KBM-7 (cell line): ENCODE results near the gene TAS1R1.

Experiments
- DNase-seq: peaks from one replicate; pipeline ENCODE4 v3.0.0-alpha.2; 2015
- in situ Hi-C: fragments of 300-500 bp; cut with MboI; formaldehyde crosslinking; loops from 2 replicates; pipeline ENCODE4 v1.14.3; 2020; ENCODE audit warnings: low sequenced_read_pairs, low pct_unique_long_range_greater_than_20kb, mixed read lengths

The TAS1R1 gene

DNA sequence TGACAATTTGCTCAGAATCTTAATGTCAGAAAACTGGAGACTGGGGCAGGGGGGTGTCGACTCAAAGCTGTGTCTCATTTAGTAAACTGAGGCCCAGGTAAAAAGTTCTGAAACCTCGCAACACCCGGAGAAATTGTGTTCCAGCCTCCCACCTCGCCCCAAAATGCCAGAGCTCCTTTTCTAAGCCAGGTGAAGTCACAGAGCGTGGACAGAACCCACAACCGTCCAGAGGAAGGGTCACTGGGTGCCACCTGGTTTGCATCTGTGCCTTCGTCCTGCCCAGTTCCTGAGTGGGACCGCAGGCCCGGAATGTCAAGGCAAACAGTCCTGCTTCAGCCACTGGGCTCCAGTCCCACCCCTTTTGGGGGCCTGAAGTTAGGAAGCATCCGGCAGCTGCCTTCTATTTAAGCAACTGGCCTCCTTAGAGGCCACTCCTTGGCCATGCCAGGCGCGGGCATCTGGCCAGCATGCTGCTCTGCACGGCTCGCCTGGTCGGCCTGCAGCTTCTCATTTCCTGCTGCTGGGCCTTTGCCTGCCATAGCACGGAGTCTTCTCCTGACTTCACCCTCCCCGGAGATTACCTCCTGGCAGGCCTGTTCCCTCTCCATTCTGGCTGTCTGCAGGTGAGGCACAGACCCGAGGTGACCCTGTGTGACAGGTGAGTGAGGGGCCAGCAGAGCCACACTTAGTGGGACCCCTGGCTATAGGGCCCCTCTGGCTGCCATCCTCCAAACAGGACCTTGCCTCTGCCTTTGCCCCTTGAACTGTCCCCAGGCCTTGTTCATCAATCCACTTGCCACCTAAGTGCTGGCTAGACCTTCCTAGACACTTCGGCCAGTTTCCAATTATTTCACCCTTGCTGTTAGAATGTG, at the start of gene TAS1R1:
TAS1R1 (plus strand) TSS at position 401 of the 872 bp plus-strand sequence; CDS start at position 468, 67 bp downstream.
- no peak for DNase-seq
- in situ Hi-C loops, result no loop called here

DNA sequence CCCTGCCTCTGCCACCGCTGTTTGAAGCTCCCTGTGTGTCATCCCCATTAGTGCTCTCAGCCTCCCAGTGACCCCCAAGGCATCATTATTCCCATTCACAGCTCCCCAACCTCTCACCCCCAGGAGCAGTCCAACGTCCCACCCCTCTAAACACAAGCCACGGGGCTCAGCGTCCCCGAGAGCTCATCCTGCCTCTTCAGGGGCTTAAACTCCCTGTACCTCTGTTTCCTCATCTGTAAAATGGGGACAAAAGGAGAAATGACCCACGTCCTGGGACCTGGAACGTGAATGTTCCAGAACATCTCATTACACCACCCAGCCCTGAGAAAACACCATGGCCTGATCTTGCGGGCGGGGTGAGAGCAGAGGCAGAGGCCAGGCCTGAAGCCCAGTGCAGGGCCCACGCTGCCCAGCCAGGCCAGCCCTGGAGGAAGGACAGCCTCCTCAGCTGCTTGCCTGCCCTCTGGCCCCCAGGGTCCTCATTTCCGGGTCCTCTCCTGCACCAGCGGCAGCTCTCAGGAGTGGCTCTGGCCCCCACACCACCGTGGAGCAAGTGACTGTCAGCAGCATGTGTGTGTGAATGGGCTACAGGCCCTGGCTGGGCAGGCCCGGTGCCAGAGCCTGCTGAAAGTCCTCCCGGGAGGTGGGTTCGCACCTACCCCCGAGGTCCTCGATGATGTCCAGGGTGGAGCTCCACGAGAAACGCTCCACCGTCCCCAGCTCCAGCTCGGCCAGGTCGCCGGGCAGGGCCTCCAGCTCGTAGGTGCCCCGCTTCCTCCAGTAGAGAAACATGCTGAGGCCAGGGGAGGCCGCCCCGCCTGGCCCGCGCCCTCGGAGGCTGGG, 49.5 kb upstream of the TAS1R1 start:
- no peak for DNase-seq
- in situ Hi-C loops, result no loop called here

DNA sequence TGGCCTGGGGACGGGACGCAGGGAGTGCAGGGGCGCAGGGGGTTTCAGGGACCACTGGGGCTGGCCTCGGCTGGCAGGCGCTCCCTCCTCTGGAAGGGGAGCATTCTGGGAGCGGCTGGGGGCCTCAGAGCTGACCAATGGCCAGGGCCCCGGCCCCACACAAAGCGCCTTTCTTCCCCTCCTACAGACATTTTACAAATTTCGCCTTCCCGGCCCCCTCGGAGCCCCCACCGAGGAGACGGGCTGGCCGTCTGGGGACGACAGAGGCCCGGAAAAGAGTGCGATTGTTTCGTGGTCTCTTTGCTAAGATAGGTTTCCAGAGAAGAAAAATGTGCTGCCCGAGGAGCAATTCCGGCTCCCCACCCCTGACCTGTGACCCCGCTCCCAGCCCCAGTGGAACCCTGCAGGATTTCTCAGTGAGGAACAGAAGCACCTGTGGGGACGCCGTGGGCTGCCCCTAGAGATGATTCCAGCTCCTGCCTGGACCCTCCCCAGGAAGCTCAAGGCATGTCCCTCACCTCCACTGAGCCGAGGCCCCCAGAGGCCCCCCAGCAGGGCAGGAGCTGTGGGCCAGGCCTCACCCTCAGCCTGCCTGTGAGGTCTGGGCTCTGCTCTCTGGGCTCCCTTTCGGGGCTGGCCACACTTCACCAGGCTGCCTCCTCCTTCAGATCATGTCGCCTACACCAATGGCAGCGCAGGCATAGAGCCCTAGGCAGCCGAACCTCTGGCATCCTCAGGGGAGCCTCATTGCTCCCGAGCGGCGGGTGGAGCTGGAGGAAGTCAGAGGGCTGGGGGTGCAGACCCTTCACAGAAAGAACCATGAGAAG, 48.7 kb upstream of the TAS1R1 start:
- DNase-seq, result no peak
- in situ Hi-C loops, result no loop called here

DNA sequence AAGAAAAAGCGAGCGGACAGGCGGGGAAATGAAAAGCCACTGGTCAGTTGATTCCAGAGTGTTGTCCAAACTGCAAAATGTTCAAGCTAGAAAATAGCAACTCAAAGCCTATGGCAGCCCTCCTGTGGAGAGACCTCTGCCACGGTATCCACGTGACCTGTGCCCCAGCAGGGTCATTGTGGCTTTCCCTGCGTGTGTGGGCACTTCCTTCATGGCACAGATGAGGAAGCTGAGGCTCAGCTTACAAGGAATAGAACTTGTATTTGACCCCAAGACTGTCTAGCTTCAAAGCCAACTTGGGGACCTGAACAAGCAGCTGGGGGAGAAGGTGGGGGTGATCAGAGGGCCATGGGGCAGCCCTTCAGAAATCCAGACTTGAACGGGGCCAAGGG, 48.1 kb upstream of the TAS1R1 start:
- peak; percentile 59 for DNase-seq
- in situ Hi-C loops, result no loop called here

DNA sequence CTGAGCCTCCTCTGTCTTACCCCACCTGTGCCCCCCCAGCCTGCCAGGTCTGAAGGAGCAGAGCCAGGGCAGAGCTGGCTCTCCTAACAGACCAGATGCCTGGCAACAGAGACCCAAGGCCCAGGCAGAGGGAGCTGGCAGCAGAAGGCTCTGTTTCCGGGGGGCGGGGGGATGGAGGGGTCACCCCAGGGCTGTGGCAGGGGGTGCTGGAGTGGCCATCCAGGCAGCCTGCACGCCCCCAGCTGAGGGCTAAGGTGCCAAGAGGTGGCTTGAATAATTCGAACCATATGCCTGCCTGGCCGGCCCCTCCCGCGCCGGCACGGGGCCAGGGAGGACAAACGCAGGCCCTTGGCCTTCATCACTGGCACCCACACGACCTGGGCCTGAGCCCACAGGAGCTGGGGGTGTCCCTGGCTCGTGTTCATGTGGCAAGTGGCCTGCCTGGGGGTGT, 47.6 kb upstream of the TAS1R1 start:
- in situ Hi-C loops, result no loop called here
- DNase-seq, result no peak

DNA sequence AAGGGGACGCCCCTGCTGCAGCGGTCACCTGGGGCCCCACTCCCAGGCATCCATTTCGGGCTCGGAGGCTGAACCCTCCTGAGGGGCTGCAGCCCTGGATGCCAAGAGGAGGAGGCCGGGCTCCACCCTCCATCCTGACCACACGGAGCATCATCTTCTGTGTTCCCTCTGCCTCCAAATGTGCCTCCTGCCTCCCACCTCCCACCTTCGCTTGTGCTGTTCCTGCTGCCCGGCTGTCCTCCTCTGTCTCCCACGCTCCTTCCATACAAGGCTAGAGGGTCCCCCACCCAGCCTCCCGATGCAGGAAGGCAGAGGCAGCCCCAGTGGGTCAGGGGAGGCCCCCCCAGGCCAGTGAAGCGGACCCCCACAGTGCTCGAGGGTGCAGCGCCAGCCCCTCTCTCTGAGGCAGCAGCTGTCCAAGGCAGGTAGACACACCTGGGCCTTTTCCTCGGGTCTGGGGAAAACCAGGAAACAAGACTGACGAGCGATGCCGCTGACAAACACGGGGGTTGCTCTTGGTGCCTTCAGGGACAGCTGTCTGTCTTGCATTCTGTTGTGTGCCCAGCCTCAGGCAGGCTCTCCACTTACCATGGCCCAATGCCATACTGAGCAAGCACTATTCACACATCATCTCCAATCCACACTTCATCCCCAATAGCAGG, 46.8 kb upstream of the TAS1R1 start:
- no peak for DNase-seq
- in situ Hi-C loops, result no loop called here

DNA sequence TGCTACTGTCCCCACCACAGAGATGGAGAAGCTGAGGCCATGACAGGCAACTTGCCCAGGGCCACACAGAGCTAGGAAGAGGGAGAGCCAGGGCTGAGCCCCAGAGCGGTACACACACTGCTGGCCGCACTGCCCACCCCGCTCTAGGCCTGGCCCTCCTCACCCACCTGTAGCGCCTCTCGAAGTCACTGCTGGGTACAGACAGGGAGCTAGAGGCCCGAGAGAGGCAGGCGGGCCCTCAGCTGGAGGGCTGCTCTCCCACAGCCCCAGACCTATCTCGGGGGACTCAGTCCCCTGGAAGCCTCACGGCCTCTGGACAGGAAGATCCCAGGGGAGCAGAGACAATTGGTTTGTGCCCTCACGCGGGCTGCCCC, 46.3 kb upstream of the TAS1R1 start:
- no peak for DNase-seq
- in situ Hi-C loops, result no loop called here

DNA sequence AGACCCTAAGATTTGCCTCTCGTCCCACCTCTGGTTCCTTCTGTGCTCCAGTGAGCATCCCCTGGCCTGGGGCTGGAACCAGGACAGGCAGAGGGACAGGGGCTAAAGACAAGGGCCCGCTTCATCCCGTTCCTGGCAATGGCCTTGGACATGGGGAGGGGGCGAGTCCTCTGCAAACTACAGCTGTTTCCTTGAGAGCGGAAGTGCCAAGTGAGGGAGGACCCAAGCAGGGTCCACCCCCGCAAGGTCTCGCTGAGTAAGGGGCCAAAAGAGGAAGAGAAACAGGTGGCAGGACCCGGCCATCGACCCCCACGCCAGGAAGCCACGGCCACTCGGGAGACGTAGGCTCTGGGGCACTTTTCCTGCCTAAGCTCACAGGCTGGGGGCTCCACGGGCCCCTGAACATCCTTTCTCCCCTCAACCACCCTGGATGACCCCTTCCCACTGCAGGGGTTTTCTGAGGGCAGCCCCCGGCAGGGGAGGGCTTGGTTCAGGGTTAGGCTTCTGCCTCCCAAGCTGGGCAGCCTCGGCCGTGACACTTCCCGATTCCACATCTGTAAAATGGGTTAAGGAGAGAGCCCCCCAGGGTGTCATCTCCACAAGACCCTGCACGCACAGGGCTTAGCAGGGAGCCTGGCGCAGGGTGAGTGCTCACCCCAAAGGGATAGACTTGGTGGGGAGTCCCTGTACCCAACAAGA, 45.7 kb upstream of the TAS1R1 start:
- DNase-seq, result peak; percentile 64
- in situ Hi-C loops, result no loop called here

DNA sequence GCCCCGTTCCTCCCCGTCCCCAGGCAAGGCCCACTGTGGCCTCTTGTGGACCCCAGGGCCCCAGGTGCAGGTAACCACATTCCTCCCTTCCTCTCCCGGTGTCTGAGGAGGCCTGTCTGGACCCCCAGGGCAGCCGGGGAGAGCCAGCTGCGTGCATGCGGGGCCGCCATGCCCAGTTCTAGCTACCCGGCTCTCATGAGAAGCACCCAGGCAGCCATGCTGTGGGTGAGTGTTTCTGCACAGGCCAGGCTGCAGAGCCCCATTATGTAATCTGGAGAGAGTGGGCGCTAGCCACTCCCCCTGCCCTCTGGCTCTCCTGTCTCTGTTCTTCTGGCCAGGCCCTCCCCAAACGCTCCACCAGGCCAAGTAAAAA, 45.2 kb upstream of the TAS1R1 start:
- no peak for DNase-seq
- in situ Hi-C loops, result no loop called here

DNA sequence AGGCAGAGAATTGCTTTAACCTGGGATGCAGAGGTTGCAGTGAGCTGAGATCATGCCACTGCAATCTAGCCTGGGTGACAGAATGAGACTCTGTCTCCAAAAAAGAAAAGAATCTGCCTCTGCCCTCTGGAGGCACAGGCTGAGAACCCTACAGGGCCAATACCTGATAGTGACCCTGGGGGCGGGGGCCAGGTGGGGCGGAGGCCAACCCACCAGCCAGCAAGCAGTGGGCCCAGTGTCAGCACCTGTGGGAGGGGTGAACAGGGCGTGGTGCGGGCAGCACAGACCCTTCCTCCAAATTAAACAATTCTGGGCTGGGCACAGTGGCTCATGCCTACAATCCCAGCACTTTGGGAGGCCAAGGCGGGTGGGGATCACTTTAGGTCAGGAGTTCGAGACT, 44.6 kb upstream of the TAS1R1 start:
- DNase-seq, result no peak
- in situ Hi-C loops, result no loop called here

DNA sequence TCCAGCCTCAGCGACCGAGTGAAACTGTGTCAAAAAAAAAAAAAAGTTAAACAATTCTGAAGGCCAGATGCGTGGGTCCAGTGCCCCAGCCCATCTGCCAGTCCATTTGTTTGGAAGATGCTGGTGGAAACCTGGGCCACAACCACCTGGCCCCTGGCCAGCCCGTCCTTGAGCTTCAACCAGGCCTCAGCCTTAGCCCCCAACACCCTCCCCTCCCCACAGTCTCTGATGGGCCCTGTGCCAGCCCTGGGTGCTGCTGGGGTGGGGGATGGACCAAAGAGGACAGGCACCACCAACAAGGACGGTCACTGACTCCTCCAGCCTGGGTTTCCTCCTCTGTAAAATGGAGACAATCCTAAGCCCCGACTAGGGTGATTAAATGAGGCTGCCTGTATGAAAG, 44.1 kb upstream of the TAS1R1 start:
- in situ Hi-C loops, result no loop called here
- no peak for DNase-seq

DNA sequence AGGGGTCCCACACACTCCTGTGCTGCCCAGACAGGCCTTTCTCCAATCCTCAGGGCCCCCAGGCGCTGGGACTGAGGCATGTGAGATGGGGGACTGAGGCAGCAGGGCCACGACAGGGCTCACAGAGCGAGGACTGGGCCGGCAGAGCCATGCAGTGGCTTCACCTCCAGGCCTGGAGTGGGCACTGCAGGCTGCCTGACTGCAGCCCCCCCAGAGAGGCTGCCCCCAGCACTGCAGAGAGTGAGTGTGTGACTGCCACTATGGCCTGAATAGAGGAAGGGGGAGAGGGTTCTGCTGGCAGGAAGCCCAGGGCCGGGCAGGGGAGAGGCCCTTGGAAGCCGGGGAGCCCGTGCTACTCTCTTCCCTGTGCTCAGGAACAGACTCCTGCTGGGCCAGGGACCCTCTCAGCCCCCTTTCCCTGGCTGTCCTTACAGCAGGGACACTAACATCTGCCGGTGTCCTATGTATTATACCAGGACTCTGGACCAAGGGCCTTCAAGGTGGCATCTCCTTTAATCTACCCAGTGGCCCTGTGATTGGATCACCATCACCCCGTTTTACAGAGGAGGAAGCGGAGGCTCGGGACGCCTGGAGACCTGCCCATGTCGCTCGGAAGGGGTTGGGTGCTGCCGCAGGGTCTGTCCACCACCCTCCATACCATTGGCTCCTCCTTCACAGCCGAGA, 43.4 kb upstream of the TAS1R1 start:
- DNase-seq, result no peak
- in situ Hi-C loops, result no loop called here

DNA sequence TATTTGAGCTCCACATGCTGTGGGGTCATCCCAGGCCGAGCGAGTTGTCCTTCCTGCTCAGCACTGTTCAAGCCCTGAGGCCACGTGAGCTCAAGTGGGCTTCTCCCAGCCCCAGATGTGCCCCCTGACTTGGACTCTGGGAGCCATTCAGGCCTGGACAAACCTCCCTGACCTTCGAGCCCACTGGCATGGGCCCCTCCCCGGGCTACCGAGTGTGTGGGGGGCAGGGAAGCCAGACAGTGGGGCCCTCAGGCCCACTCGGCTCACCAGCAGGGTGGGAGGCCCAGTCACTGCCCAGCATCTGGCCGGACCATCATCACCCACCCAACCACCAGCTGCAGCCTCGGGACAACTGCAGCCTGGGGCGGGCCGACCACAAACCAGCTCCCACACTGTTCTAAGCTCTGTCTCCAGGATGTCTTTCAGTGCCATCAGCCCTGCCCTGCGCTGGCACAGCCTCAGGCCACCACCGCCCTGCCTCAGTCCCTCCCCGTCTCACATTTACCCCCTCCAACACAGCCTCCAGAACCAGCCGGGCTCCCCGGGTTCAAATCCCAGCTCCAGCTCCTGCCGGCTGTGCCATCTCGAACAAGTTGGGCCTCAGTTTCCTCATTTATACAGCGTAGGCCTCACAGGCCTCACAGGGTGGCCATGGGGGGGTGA, 42.7 kb upstream of the TAS1R1 start:
- in situ Hi-C loops, result no loop called here
- no peak for DNase-seq

DNA sequence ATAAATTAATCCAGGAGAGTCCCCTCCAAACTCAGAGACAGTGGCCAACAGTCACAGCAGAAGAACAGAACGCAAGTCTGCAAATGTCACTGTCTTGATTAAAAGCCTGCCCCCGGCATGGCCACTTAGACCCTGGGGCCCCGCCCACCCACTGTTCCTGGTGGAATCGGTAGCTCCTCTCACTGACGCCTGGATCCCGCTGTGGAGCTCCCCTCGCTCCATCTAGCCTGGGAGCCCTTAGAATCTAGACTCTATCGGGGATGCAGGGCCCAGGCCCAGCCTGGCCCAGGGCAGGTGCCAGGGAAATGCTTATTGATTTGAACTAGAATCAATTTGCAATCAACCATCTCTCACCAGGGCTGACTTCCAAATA, 42.2 kb upstream of the TAS1R1 start:
- no peak for DNase-seq
- in situ Hi-C loops, result no loop called here

DNA sequence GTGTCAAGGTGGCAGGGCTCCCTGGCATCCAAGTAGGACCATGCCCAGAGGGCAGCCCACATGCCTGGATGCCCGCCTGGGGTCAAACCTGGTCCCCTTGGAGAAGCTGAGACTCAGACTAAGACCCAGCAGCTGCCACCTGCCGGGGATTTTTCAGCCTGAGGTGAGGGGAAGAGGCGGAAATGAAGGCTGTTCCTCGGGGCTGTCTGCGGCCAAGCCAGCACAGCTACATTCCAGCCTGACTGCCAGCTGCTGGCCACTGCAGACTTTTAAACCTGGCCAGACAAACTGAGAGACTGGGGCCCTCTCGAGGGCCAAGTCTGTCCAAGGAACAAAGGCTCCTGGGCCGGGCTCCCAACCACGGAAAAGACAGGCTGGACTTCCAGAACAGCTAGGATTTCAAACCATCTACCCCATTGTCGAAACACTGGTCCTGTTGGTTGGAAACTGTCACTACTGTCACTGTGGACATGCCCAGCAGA, 41.7 kb upstream of the TAS1R1 start:
- no peak for DNase-seq
- in situ Hi-C loops, result no loop called here

DNA sequence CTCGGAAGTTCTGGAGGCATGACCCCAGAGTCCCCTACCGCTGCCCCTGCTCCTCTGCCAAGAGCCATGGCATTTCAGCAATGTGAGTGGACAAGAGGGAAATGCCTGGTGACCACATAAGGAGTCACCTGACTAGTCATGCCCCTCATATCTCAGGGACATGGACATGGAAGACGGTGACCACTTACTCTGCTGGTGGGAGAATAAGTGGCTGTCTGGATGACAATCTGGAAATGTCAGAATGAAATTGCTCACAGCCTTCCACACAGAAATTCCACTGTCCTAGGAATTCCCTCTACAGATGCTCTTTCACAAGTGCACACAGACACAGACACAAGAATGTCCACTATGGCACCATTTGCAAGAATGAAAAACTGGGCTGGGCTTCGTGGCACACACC, 39.3 kb upstream of the TAS1R1 start:
- no peak for DNase-seq
- in situ Hi-C loops, result no loop called here

DNA sequence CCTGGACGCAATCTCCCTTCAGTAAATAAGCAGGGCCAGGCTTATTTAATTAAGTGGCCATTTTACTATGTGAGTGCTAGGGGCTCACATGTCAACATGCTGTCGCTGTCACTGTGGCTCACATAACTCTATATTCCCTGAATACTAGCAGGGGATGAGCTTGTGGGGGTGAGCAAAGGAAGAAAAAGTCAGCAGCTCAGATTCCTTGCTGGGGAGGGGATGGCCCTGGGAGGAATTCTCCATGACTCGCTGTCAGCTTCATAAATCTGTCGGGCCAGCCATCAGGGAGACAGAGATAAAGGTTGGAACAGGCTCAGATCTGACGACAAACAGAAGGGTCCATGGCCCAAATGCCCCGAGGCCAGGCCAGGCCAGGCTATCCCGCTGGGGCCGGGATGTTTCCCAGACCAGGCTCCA, 37.7 kb upstream of the TAS1R1 start:
- no peak for DNase-seq
- in situ Hi-C loops, result no loop called here
